OCI-LY7 (cell line): ENCODE measurements around the gene CCDC194. TPM values are rescaled to one million over a fixed set of nuclear protein-coding genes. Genes with fewer than 3 reads are reported as not detected.
A peak's percentile ranks its signal among the peaks of the same experiment; 100 is the strongest.

Source experiments
- BruUV-seq: library from RNA; stranded (reverse); fragments of 400-500 nt; replicated peaks from 2 replicates; lab custom pipeline; 2021; lab: Mats Ljungman, UMichigan
- CTCF ChIA-PET: fragments of 300-600 bp; sonication (Branson Sonifier 250); formaldehyde crosslinking; loops from one replicate; lab custom pipeline; 2022; ENCODE audit warnings: antibody characterized with exemption; ENCODE audit not compliant: unreplicated experiment; lab: Charles Lee
- POLR2A ChIA-PET: fragments of 300-600 bp; sonication (Branson Sonifier 250); formaldehyde crosslinking; loops from one replicate; lab custom pipeline; 2022; ENCODE audit warnings: antibody characterized with exemption; lab: Charles Lee
- DNase-seq: peaks from one replicate; pipeline ENCODE4 v3.0.0-alpha.2; 2015; ENCODE audit warnings: low spot score
- H2AFZ ChIP-seq: fragments of 200-600 bp; sonication (generic), shearing (Covaris generic); 2 replicates; pipeline ENCODE4 v1.6.1; 2014; ENCODE audit warnings: mild to moderate bottlenecking, antibody characterized with exemption, low read length, moderate library complexity
- H3K27ac ChIP-seq: fragments of 200-600 bp; sonication (generic); 2 replicates; pipeline ENCODE4 v1.5.1; 2014; ENCODE audit warnings: mixed run types, low read depth, mild to moderate bottlenecking, moderate library complexity, low read length, inconsistent platforms; ENCODE audit not compliant: poor library complexity, severe bottlenecking
- H3K36me3 ChIP-seq: fragments of 200-600 bp; sonication (generic); 2 replicates; pipeline ENCODE4 v1.6.1; 2014; ENCODE audit warnings: mild to moderate bottlenecking, antibody characterized with exemption, low read length, moderate library complexity, mixed read lengths; ENCODE audit not compliant: insufficient read depth
- H3K4me1 ChIP-seq: fragments of 200-600 bp; sonication (generic); 2 replicates; pipeline ENCODE4 v1.5.1; 2014; ENCODE audit warnings: mild to moderate bottlenecking, low read length; ENCODE audit not compliant: insufficient read depth, poor library complexity, severe bottlenecking
- H3K4me2 ChIP-seq: fragments of 200-600 bp; sonication (generic); 2 replicates; pipeline ENCODE4 v1.6.1; 2014; ENCODE audit warnings: mild to moderate bottlenecking, low read length
- H3K4me3 ChIP-seq: fragments of 200-600 bp; sonication (generic); 2 replicates; pipeline ENCODE4 v1.5.1; 2014; ENCODE audit warnings: mild to moderate bottlenecking, low read depth, low read length; ENCODE audit not compliant: poor library complexity, severe bottlenecking
- H3K79me2 ChIP-seq: fragments of 200-600 bp; sonication (generic); 2 replicates; pipeline ENCODE4 v1.6.1; 2016; ENCODE audit warnings: low read depth, mild to moderate bottlenecking, low read length, moderate library complexity, mixed read lengths; ENCODE audit not compliant: insufficient read depth
- H3K9me2 ChIP-seq: fragments of 200-600 bp; sonication (generic); 2 replicates; pipeline ENCODE4 v1.6.1; 2016; ENCODE audit warnings: mild to moderate bottlenecking, low read length, mixed read lengths; ENCODE audit not compliant: insufficient read depth
- H3K9me3 ChIP-seq: fragments of 200-600 bp; sonication (generic); 2 replicates; pipeline ENCODE4 v1.6.1; 2014; ENCODE audit warnings: mild to moderate bottlenecking, mixed run types, low read length, mixed read lengths
- H4K20me1 ChIP-seq: fragments of 200-600 bp; sonication (generic); 2 replicates; pipeline ENCODE4 v1.6.1; 2014; ENCODE audit warnings: mild to moderate bottlenecking, antibody characterized with exemption, low read length, moderate library complexity, mixed read lengths; ENCODE audit not compliant: insufficient read depth
- EZH2phosphoT487 ChIP-seq: fragments of 200-600 bp; sonication (generic); IDR thresholded peaks from 2 replicates; pipeline ENCODE4 v1.6.1; 2018; ENCODE audit warnings: low read depth, borderline replicate concordance, mild to moderate bottlenecking, mixed run types, antibody characterized with exemption, low read length, moderate library complexity, mixed read lengths
- intact Hi-C: fragments of 100-400 bp; cut with micrococcal nuclease; formaldehyde crosslinking; loops from one replicate; pipeline ENCODE4 v1.10.0; 2022; ENCODE audit not compliant: unreplicated experiment
- total RNA-seq, 2 experiments: library from RNA; depleted of rRNA in 1 of 2; stranded (reverse); fragments of >200 nt in 1 of 2; shearing (Covaris generic) in 1 of 2; gene quantifications; 2 replicates each; pipeline ENCODE4 v1.2.3, GENCODE V29; 2014 to 2022
- TF ChIP-seq, protein P1 (sequence below): fragments of 200-600 bp; sonication (generic); conservative IDR thresholded peaks from 2 replicates; pipeline ENCODE4 v1.5.1; 2014; ENCODE audit warnings: mild to moderate bottlenecking, antibody characterized with exemption, low read length, moderate library complexity, mixed read lengths

The CCDC194 gene
- total RNA-seq, 2 experiments from 2014 or later = 2.4 to 8.8 TPM

DNA sequence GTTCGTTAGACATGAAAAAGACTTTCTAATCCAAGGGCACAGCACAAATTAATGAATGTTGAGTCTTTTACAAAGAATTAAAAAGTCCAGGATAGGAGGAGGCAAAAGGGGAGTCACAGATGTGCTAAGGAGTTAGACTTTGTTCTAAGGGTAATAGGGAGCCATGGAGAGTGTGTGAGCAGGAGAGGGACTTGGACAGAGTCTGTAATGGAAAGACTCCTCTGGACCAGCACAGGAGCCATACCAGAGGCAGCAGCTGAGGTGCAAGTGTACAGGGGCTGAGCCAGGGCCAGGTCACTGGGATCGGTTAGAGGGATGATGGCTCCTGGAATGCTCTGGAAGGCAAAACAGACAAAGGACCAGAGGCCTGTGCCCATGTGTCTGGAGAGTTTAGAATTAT is 46.1 kb downstream of the CCDC194 start:
- CTCF ChIA-PET = no interaction called here
- no peaks in the 10 kb centered on the region for H3K9me2 ChIP-seq
- TF ChIP-seq, protein P1, sequence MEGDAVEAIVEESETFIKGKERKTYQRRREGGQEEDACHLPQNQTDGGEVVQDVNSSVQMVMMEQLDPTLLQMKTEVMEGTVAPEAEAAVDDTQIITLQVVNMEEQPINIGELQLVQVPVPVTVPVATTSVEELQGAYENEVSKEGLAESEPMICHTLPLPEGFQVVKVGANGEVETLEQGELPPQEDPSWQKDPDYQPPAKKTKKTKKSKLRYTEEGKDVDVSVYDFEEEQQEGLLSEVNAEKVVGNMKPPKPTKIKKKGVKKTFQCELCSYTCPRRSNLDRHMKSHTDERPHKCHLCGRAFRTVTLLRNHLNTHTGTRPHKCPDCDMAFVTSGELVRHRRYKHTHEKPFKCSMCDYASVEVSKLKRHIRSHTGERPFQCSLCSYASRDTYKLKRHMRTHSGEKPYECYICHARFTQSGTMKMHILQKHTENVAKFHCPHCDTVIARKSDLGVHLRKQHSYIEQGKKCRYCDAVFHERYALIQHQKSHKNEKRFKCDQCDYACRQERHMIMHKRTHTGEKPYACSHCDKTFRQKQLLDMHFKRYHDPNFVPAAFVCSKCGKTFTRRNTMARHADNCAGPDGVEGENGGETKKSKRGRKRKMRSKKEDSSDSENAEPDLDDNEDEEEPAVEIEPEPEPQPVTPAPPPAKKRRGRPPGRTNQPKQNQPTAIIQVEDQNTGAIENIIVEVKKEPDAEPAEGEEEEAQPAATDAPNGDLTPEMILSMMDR = no peak
- TF ChIP-seq EZH2phosphoT487 = no peak

DNA sequence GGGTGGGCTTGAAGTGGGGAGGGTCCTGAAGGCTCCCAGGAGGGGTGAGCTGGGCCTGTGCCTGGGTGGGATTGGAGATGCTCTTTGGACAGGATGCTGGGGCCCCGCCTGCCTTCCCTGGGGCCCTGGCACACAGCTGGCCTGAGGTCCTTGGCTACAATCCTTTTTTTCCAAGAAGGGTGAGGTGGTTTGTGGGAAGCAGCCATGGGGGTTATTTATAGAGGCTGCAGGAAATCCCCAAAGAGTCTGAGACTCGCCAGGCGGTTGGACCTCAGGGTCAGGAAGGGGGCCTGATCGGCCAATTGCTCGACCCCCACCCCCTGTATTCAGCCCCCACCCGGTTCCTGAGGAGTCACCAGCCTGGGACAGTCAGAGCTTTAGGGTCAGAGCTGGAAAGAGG is 46.6 kb downstream of the CCDC194 start:
- CTCF ChIA-PET = no interaction called here
- no peak for TF ChIP-seq EZH2phosphoT487
- TF ChIP-seq, protein P1 = no peak
- Histone ChIP-seq H4K20me1 (no peaks in the 10 kb centered on the region), H3K9me2 (no peaks in the 10 kb centered on the region), H3K4me2 (no peak overlapping the region), H2AFZ (no peak overlapping the region), H3K27ac (no peak overlapping the region), H3K36me3 (peaks cover 17% of the 10 kb centered on the region), H3K4me1 (peaks cover 31% of the 10 kb centered on the region), H3K79me2 (no peaks in the 10 kb centered on the region), H3K9me3 (no peaks in the 10 kb centered on the region), H3K4me3 (no peak overlapping the region)
- no peak for DNase-seq
- no TSS peak for BruUV-seq
- POLR2A ChIA-PET = interaction anchor here (0.9 kb wide), 1 partner anchor 26 kb away, joined by 3 read pairs; no protein-coding TSS in a partner anchor
- intact Hi-C loops = loop anchor here (2.0 kb wide), 1 partner anchor 119 kb away; no protein-coding TSS in a partner anchor

More for the DNA sequence above, 46.1 kb downstream of the CCDC194 start:
- no peak overlapping the region for H2AFZ ChIP-seq
- no TSS peak for BruUV-seq
- no peaks in the 10 kb centered on the region for H3K9me3 ChIP-seq
- H3K4me1 ChIP-seq = peaks cover 31% of the 10 kb centered on the region
- no peak overlapping the region for H3K4me3 ChIP-seq
- intact Hi-C loops = loop anchor here (2.0 kb wide), 1 partner anchor 119 kb away; no protein-coding TSS in a partner anchor
- no peak overlapping the region for H3K27ac ChIP-seq
- POLR2A ChIA-PET = no interaction called here
- no peaks in the 10 kb centered on the region for H4K20me1 ChIP-seq
- no peaks in the 10 kb centered on the region for H3K79me2 ChIP-seq
- no peak for DNase-seq
- no peak overlapping the region for H3K4me2 ChIP-seq
- H3K36me3 ChIP-seq = peaks cover 12% of the 10 kb centered on the region; the same call in 1 of the 2 replicates

DNA sequence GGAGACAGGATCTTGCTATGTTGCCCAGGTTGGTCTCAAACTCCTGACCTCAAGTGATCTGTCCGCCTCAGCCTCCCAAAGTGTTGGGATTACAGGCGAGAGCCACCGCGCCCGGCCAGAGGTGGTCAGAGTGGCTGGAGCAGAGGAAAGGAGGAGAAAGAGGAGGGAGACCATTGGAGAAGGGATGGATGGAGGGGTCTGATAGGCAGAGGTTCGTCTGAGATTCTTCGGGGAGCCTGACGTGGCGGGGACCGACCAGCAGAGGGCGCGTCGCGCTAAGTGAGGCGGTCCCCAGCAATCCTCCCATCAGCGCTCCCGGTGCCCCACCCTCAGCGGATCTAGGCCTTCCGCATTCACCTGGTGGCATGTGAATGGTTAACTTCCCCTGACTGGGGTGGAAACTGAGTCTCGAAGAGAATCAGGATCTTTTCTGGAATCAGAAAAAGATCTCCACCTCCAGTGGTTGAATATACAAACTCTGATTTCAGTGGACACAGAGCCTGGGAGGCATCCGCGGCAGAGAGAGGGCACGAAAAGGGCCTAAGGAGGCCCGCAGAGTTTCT is 47.8 kb downstream of the CCDC194 start:
- no TSS peak for BruUV-seq
- Histone ChIP-seq H3K9me3 (no peaks in the 10 kb centered on the region), H3K27ac (no peak overlapping the region), H3K9me2 (no peaks in the 10 kb centered on the region), H3K79me2 (no peaks in the 10 kb centered on the region), H3K4me1 (peaks cover 25% of the 10 kb centered on the region), H2AFZ (no peak overlapping the region), H4K20me1 (no peaks in the 10 kb centered on the region), H3K4me2 (no peak overlapping the region), H3K4me3 (no peak overlapping the region), H3K36me3 (peaks cover 28% of the 10 kb centered on the region)
- ChIA-PET CTCF (interaction anchor here (1.1 kb wide), 1 partner anchor 14 kb away, joined by 4 read pairs; no protein-coding TSS in a partner anchor), POLR2A (interaction anchor here (0.5 to 0.8 kb wide), 2 partner anchors 21 to 59 kb away, joined by 3 read pairs; partner anchors contain the start of gene BST2)
- peak; percentile 75 for DNase-seq
- no peak for TF ChIP-seq EZH2phosphoT487
- TF ChIP-seq, protein P1 = peak; percentile 88
- intact Hi-C loops = loop anchor here (1.0 to 2.0 kb wide), 2 partner anchors 40 to 121 kb away; no protein-coding TSS in a partner anchor
